ENCODE data around the gene ALPL.

DNA sequence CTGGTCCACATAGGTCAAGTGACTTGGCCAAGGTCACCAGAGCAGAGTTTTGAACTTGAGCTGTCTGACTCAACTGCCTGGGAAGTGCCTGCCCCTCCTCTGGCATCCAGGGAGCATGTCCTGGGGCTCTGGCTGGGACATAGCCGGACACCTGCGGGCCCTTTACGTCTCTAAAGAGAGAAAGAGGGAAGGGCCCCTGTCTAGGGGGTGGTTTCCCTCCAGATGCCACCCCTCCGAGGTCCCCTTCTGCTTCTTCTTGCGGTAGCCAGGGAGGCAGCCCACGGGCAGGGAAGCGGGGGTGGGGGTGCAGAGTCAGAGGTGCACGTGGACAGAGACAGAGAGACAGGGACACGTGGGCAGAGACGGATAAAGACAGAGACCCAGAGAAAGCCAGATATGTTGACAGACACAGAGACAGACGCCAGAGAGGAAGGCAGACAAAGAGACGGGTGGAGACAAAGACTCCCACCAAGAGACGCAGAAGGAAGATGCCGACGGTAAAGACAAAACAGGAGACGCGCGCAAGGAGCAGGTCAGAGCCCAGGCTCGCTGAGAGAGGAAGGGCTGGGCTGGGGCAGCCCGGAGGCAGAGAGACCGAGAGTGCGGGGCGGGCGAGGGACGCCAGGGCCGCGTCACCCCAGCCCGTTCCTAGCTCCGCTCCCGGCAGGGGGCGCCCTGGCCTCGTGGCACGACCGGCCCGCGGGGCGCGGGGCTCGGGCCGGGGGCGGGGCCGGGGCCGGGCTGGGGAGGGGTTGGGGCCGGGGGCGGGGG is 458 bp upstream of the ALPL start:
- TF ChIP-seq, protein P1, sequence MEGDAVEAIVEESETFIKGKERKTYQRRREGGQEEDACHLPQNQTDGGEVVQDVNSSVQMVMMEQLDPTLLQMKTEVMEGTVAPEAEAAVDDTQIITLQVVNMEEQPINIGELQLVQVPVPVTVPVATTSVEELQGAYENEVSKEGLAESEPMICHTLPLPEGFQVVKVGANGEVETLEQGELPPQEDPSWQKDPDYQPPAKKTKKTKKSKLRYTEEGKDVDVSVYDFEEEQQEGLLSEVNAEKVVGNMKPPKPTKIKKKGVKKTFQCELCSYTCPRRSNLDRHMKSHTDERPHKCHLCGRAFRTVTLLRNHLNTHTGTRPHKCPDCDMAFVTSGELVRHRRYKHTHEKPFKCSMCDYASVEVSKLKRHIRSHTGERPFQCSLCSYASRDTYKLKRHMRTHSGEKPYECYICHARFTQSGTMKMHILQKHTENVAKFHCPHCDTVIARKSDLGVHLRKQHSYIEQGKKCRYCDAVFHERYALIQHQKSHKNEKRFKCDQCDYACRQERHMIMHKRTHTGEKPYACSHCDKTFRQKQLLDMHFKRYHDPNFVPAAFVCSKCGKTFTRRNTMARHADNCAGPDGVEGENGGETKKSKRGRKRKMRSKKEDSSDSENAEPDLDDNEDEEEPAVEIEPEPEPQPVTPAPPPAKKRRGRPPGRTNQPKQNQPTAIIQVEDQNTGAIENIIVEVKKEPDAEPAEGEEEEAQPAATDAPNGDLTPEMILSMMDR (conservative IDR thresholded peaks at IDR 0.05): peak; percentile 35; the same call in 1 of the 2 replicates
- no peak for TF ChIP-seq EZH2 (IDR thresholded peaks at IDR 0.05; ENCODE audit: low read depth)
